IPS-18c (cell line): ENCODE results near the gene BEGAIN.
A peak's percentile ranks its signal among the peaks of the same experiment; 100 is the strongest.

Experiments
- H3K4me3 ChIP-seq: 2 replicates; pipeline ENCODE4 v1.7.0; 2013; ENCODE audit warnings: low read depth, mild to moderate bottlenecking, low read length, moderate library complexity; ENCODE audit not compliant: insufficient read depth
- H3K9me3 ChIP-seq: one replicate; pipeline ENCODE4 v1.6.1; 2013; ENCODE audit warnings: mild to moderate bottlenecking, low read length, moderate library complexity; ENCODE audit not compliant: control insufficient read depth, insufficient read depth

The BEGAIN gene

DNA sequence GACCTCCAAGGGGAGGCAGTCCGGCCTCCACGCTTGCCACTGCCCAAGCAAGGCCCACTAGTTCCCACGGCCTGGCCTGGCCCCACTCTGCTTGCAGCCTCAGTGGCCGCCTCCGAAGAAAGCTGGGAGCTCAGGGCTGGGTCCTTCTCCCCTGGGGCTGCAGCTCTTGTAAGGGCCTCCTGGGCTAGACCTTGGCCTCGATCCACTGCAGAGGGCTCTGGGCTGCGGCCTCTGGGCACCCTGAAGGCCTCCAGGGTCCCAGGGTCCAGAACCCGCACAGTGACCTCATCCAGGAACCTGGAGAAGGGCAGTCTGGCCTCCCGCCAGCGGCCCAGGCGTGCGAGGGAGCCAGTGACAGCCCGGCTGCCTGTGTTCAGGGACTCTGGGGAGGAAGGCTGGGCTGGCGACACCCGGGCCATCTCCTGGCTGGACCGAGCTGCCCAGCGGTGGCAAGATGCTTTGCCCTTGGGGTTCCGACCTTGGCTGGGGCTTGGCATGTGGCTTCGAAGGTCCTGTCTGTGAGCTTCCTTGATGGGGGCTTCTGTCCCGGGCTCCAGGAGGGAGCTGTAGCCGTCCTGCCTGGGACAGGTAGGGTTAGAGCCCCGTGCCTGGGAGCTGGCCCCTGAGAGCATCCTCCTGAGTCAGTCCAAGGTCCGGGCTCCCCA lies 9.8 kb downstream of the BEGAIN start:
- Histone ChIP-seq H3K4me3 (no peak overlapping the region), H3K9me3 (peaks cover 2% of the 10 kb centered on the region)

DNA sequence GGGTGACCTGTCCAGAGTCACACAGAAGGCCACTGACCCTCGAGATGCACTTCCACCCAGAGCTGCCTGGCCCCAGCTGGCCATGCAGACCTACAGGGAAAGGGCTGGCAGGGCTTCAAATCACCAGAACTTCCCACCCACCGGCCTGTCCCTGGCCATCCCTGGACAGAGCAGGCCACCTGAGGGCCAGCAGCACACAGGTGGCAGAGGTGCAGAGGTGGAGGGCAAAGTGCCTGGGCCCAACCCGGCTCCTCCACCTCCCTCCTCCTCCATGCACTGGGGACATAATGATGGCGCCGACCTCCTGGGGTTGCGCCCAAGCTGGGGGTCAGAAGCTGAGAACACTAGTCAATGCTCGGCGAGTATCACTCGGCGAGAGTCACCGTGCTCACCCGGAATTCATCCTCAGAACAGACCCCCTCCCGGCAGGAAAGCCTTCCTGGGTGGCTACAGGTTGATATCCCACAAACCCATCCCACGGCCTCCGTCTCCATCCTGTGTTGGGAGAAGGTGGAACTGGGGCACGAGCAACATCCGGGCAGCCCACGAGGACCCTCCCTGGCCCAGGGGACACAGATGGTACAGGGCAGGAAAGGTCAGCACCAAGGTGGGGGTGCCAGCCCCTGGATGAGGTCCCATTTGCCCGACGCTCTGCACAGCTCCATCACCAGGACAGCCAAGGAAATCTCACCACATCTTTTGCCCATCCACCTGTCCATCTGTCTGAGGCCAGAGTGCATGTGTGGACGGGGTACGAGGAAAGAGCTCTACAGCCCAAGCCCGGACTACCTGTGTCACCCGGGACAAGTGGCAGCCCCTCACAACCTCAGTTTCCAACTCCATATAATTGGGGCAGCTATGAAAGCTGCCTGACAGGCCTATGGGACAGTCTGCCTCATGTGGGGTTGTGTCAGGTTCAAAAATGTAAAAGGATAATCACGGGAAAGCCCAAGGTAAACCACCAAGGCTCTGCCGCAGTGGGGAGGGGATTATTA lies 10.8 kb downstream of the BEGAIN start:
- Histone ChIP-seq H3K9me3 (peaks cover 2% of the 10 kb centered on the region), H3K4me3 (no peak overlapping the region)

DNA sequence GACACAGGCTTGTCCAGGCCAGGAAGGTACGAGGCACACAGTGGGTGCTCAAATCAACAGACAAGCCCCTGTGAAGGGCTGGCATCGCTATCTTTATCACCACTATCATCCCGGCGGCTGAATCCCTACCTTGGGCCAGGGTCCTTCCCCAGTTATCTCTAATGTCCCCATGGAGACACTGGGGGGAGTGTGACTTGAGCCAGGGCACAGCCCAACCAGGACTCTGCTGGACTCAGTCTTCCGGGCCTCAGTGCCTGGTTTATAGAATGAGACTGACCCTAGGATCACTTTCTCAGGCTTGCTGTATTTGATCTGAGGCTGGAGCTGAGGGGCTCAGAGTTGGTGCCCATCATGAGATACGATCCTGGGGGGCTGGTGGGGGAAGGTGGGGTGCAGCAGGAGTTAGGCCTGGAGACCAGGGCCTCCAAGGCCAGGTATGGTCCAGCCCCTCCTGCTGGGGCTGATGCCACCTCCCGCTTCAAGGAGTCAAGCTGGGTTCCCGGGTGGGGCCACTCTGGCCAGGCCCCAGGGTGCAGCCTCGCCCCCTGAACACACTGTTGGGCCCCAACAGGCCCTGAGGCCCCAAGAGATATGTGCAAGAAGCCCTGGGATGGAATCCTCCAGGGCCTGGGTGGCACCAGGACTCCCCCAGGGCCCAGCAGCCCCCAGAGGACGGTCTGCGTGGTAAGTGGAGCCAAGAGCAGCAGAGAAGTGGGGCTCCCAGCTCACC lies 11.8 kb downstream of the BEGAIN start:
- Histone ChIP-seq H3K4me3 (no peak overlapping the region), H3K9me3 (peaks cover 2% of the 10 kb centered on the region)

- peaks cover 2% of the 10 kb centered on the region for H3K9me3 ChIP-seq
Observed at GRCh38 chr14:100574642-100575031, 12.6 kb downstream of the BEGAIN start.

GRCh38 chr14:100573757-100574641 lies 13.2 kb downstream of the BEGAIN start:
- Histone ChIP-seq H3K4me3 (no peak overlapping the region), H3K9me3 (no peaks in the 10 kb centered on the region)

More at GRCh38 chr14:100574642-100575031, 12.6 kb downstream of the BEGAIN start:
- no peak overlapping the region for H3K4me3 ChIP-seq

DNA sequence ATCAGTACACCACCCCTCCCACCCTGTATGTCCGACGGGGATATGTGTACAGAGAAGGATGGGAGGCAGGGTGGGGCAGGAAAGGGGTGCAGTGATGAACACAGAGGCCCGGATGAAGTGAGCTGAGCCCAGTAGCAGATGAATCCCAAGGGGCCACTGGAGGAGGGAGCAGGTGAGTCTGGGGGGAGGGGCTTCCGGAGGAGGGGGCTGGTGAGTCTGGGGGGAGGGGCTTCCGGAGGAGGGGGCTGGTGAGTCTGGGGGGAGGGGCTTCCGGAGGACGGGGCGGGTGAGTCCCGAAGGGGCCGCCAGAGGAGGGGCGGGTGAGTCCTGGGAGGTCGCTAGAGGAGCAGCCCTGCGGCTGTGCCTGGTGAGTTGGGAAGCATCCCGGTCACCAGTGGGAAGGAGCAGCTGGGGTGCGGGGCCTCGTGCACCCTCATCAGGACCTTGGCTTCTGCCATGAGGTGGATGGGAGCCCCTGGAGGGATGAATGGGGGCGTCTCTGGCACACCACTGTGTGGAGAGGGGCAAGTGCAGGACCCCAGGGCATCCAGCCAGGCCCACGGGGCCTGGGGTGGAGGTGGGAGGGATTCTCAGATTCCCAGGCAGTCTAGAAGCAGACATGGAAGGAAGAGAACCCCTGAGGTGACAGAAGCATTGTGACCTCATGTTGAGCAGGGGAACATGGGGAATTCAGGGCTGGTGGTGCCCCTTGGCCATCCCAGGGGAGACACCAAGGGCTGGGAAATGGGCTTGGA lies 14.0 kb downstream of the BEGAIN start:
- peak overlapping the region; percentile 28 for H3K4me3 ChIP-seq

DNA sequence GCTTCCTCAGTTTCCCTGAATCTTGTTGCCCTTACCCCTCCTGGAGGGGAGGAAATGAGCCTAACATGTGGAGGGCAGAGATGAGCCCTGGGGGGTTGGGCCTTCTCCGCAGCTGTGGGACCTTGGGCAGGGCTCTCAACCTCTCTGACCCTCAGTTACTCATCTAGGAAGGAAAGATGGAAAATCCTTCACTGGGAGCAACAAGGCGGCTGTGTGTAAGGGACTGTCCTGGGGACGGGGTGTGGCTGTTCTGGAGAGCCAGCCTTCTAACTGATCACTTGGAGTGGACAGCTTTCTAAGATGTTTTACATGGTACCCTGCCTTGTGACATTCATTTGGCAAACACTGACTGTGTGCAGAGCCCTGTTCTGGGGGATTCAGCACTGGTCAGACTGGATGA lies 14.7 kb downstream of the BEGAIN start:
- H3K9me3 ChIP-seq, result no peaks in the 10 kb centered on the region
- no peak overlapping the region; the same call in 1 of the 2 replicates for H3K4me3 ChIP-seq

More for the DNA sequence above, 14.0 kb downstream of the BEGAIN start:
- no peaks in the 10 kb centered on the region for H3K9me3 ChIP-seq

- Histone ChIP-seq H3K4me3 (no peak overlapping the region), H3K9me3 (no peaks in the 10 kb centered on the region)
Observed at GRCh38 chr14:100571837-100572236, 15.4 kb downstream of the BEGAIN start.

DNA sequence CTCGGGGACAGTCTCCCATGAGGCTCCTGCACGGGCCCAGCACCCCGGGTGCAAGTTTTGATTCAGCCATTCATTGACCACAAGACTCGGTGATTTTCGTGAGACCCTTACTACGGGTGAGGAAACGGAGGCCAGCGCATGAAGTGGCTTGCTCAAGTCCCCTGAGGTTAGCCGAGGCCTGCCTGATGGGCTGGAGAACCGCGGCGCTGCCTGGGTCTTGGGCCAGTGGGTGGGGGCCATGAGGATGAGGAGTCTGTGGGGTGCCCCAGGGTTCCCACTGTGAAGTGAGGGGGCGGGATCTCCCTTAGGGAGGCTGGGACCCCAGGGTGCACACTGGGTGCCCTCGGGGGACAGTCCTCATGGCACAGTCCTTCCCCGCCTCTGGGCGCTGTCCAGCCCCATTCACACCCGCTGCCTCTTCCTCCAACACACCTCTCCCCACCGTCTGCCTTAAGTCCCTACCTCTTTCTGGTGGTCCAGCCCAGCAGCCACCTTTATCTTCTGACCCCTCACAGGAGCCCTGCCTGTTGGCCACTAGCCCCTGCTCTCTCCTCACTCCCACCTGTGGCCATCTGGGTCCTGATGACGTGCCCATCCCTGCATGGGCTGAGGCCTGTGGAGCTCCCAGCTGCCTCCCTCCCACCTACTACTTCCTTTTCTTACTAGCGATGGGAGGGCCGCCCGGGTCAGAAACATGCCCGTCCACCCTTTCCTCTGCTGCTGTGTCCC lies 16.3 kb downstream of the BEGAIN start:
- Histone ChIP-seq H3K9me3 (no peaks in the 10 kb centered on the region), H3K4me3 (no peak overlapping the region)

GRCh38 chr14:100569734-100570286 lies 17.4 kb downstream of the BEGAIN start:
- Histone ChIP-seq H3K9me3 (no peaks in the 10 kb centered on the region), H3K4me3 (peak overlapping the region; percentile 59; the same call in 1 of the 2 replicates)

GRCh38 chr14:100568998-100569733 lies 18.1 kb downstream of the BEGAIN start:
- H3K4me3 ChIP-seq, result peak overlapping the region; percentile 59
- H3K9me3 ChIP-seq, result no peaks in the 10 kb centered on the region

DNA sequence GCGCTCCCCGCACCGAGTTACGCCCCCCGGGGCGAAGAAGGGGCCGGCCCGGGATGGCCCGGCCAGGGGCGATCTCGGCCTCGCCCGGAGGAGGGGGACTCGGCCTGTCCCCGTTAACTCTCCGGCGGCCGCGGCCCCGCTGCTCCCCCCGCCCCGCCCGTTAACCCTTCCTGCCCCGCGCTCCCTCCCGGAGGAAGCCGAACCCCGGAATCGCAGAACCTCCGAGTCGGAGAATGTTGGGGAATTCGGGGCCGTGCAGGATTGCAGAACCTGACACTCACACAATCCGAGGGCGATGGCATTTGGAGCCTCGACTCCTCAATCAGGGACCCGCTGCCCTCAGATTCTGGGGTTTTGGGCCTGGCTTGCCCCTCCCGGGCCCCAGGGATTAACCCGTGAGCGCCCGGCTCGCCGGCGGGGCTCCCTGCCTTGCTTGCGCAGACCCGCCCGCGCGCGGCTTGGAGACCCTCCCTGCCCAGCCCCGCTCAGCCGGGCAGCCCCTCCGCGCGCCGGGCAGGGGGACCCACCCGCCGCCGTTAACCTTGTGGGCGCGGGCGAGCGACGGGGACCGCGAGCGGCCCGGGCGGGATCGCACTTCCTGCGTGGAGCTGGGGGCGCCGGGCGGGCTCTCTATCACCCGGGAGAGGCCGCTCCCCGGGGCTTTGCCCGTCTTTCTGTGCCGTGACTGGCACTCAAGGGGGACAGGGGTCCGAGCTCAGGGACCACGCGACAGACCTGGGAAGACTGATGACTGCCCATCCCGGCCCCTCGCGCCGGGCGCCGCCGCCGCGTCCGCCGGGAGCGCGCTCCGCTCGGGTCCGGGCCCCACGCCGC lies 18.8 kb downstream of the BEGAIN start:
- peak overlapping the region; percentile 59 for H3K4me3 ChIP-seq
- H3K9me3 ChIP-seq, result no peaks in the 10 kb centered on the region

GRCh38 chr14:100567877-100568163 lies 19.4 kb downstream of the BEGAIN start:
- H3K4me3 ChIP-seq, result peak overlapping the region; percentile 59
- no peaks in the 10 kb centered on the region for H3K9me3 ChIP-seq
